OCI-LY1 (cell line): ENCODE data around the gene ASCC2.

Experiments used
- H2AFZ ChIP-seq: fragments of 200-600 bp; sonication (generic), shearing (Covaris generic); 2 replicates; pipeline ENCODE4 v1.6.0; 2014; ENCODE audit warnings: antibody characterized with exemption, mild to moderate bottlenecking, low read length
- H3F3A ChIP-seq: fragments of 200-600 bp; sonication (generic), shearing (Covaris generic); 2 replicates; pipeline ENCODE4 v1.6.0; 2014; ENCODE audit warnings: mild to moderate bottlenecking, antibody characterized with exemption, low read length, moderate library complexity; ENCODE audit not compliant: insufficient read depth
- H3K27ac ChIP-seq: fragments of 200-600 bp; sonication (generic); 2 replicates; pipeline ENCODE4 v1.5.1; 2014; ENCODE audit warnings: low read length, mixed run types, mild to moderate bottlenecking, low read depth; ENCODE audit not compliant: poor library complexity, severe bottlenecking
- H3K27me3 ChIP-seq: fragments of 200-600 bp; sonication (generic); 2 replicates; pipeline ENCODE4 v1.6.0; 2014; ENCODE audit warnings: antibody characterized with exemption, mild to moderate bottlenecking, low read length, moderate library complexity; ENCODE audit not compliant: insufficient read depth
- H3K36me3 ChIP-seq: fragments of 200-600 bp; sonication (generic); 2 replicates; pipeline ENCODE4 v1.6.1; 2014; ENCODE audit warnings: mild to moderate bottlenecking, antibody characterized with exemption, low read length, moderate library complexity, mixed read lengths; ENCODE audit not compliant: insufficient read depth
- H3K4me1 ChIP-seq: fragments of 200-600 bp; sonication (generic); 2 replicates; pipeline ENCODE4 v1.5.1; 2014; ENCODE audit warnings: mild to moderate bottlenecking, low read length, moderate library complexity; ENCODE audit not compliant: insufficient read depth, severe bottlenecking
- H3K4me2 ChIP-seq: fragments of 200-600 bp; sonication (generic), shearing (Covaris generic); 2 replicates; pipeline ENCODE4 v1.6.1; 2014; ENCODE audit warnings: low read length
- H3K4me3 ChIP-seq: fragments of 200-600 bp; sonication (generic); 2 replicates; pipeline ENCODE4 v1.5.1; 2014; ENCODE audit warnings: low read length, low read depth, mild to moderate bottlenecking, mixed read lengths; ENCODE audit not compliant: poor library complexity, severe bottlenecking
- H3K79me2 ChIP-seq: fragments of 200-600 bp; shearing (Covaris generic); 2 replicates; pipeline ENCODE4 v1.6.1; 2016; ENCODE audit warnings: mixed run types, low read length, mixed read lengths; ENCODE audit not compliant: insufficient read depth
- H3K9ac ChIP-seq: fragments of 200-600 bp; sonication (generic), shearing (Covaris generic); 2 replicates; pipeline ENCODE4 v1.6.1; 2014; ENCODE audit warnings: mild to moderate bottlenecking, low read length, mixed read lengths
- H3K9me2 ChIP-seq: fragments of 200-600 bp; sonication (generic), shearing (Covaris generic); 2 replicates; pipeline ENCODE4 v1.6.1; 2014; ENCODE audit warnings: low read depth, mild to moderate bottlenecking, low read length, mixed read lengths
- H3K9me3 ChIP-seq: fragments of 200-600 bp; shearing (Covaris generic); 2 replicates; pipeline ENCODE4 v1.6.1; 2014; ENCODE audit warnings: low read length, mixed read lengths
- H4K20me1 ChIP-seq: fragments of 200-600 bp; sonication (generic), shearing (Covaris generic); 2 replicates; pipeline ENCODE4 v1.6.0; 2016; ENCODE audit warnings: mild to moderate bottlenecking, low read length; ENCODE audit not compliant: insufficient read depth
- EZH2 ChIP-seq: fragments of 200-600 bp; sonication (generic), shearing (Covaris generic); IDR thresholded peaks from 2 replicates; pipeline ENCODE4 v1.8.0; 2017; ENCODE audit warnings: borderline replicate concordance, mixed run types, mild to moderate bottlenecking, antibody characterized with exemption, low read length, moderate library complexity, mixed read lengths
- TF ChIP-seq, protein P1 (sequence below): fragments of 200-600 bp; sonication (generic), shearing (Covaris generic); IDR thresholded peaks from 2 replicates; pipeline ENCODE4 v1.5.1; 2017; ENCODE audit warnings: mild to moderate bottlenecking, antibody characterized with exemption, low read length, moderate library complexity, mixed read lengths

The ASCC2 gene

DNA sequence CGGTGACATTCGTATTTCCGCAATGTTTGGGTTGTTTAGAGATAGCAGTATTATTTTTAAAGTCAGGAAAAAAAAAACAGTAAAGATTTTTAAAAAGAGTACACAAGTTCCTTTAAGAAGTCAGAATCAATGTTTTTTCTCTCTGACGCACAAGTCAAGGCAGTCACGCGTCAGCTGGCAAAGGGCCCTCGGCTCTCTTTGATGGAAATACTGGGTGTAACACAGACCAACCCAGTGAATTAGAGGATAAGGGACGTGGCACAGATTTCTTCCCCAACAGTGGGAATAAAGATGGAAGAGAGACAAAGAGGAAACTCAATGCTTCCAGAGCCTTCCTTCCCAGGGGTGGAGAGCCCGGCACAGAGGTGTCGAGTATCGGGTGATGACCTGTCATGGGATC, 13.4 kb downstream of the ASCC2 start:
- Histone ChIP-seq H3K9me3 (no peaks in the 10 kb centered on the region), H3K36me3 (peaks cover 70% of the 10 kb centered on the region), H4K20me1 (no peaks in the 10 kb centered on the region), H3K4me3 (no peak overlapping the region), H3K27ac (no peak overlapping the region), H3K9ac (no peak overlapping the region), H3K27me3 (no peaks in the 10 kb centered on the region), H3K4me1 (no peaks in the 10 kb centered on the region), H3F3A (no peaks in the 10 kb centered on the region), H2AFZ (no peak overlapping the region), H3K4me2 (no peak overlapping the region), H3K9me2 (no peaks in the 10 kb centered on the region), H3K79me2 (no peaks in the 10 kb centered on the region)
- no peak for TF ChIP-seq EZH2
- TF ChIP-seq, protein P1, sequence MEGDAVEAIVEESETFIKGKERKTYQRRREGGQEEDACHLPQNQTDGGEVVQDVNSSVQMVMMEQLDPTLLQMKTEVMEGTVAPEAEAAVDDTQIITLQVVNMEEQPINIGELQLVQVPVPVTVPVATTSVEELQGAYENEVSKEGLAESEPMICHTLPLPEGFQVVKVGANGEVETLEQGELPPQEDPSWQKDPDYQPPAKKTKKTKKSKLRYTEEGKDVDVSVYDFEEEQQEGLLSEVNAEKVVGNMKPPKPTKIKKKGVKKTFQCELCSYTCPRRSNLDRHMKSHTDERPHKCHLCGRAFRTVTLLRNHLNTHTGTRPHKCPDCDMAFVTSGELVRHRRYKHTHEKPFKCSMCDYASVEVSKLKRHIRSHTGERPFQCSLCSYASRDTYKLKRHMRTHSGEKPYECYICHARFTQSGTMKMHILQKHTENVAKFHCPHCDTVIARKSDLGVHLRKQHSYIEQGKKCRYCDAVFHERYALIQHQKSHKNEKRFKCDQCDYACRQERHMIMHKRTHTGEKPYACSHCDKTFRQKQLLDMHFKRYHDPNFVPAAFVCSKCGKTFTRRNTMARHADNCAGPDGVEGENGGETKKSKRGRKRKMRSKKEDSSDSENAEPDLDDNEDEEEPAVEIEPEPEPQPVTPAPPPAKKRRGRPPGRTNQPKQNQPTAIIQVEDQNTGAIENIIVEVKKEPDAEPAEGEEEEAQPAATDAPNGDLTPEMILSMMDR, result no peak

- H3K79me2 ChIP-seq, result no peaks in the 10 kb centered on the region
- H3K4me2 ChIP-seq, result no peak overlapping the region
- H3K9ac ChIP-seq, result no peak overlapping the region
- H3K9me2 ChIP-seq, result no peaks in the 10 kb centered on the region
- H3K4me1 ChIP-seq, result no peaks in the 10 kb centered on the region
- peaks cover 80% of the 10 kb centered on the region for H3K36me3 ChIP-seq
- no peak overlapping the region for H3K4me3 ChIP-seq
- H3K9me3 ChIP-seq, result no peaks in the 10 kb centered on the region
- no peaks in the 10 kb centered on the region for H3K27me3 ChIP-seq
- no peaks in the 10 kb centered on the region for H4K20me1 ChIP-seq
- H3F3A ChIP-seq, result no peaks in the 10 kb centered on the region
- no peak overlapping the region for H3K27ac ChIP-seq
- no peak overlapping the region for H2AFZ ChIP-seq
- TF ChIP-seq, protein P1, result no peak
These were observed 16.6 kb downstream of the ASCC2 start for GRCh38 chr22:29821291-29822016.

DNA sequence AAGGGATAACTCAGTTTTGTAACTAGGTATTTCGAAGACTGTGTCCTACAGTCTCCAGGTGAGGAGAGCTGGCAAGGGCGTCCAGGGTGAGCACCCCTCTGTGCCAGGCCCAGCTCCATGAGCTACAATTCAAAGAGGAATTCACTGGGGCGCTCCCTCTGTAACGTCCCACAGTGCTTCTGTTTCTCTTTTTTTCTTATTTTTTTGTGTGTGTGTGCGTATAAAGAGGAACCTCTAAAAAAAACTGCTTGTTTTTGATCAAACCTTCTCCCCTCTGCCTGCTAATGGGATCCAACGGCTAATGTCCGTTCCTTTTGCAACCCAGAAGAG, 17.1 kb downstream of the ASCC2 start:
- Histone ChIP-seq H3K4me1 (no peaks in the 10 kb centered on the region), H3K4me2 (no peak overlapping the region), H2AFZ (no peak overlapping the region), H3K4me3 (no peak overlapping the region), H3F3A (no peaks in the 10 kb centered on the region), H3K27me3 (no peaks in the 10 kb centered on the region), H3K9me2 (no peaks in the 10 kb centered on the region), H3K9ac (no peak overlapping the region), H3K9me3 (no peaks in the 10 kb centered on the region), H4K20me1 (no peaks in the 10 kb centered on the region), H3K36me3 (peaks cover 85% of the 10 kb centered on the region), H3K27ac (no peak overlapping the region), H3K79me2 (no peaks in the 10 kb centered on the region)
- no peak for TF ChIP-seq EZH2
- TF ChIP-seq, protein P1, result no peak
